Stomach (tissue), 9 donors: ENCODE measurements around the gene FGR. TPM values are rescaled to one million over a fixed set of nuclear protein-coding genes. Genes with fewer than 3 reads are reported as not detected.

Source experiments
- DNase-seq, 2 donors: peaks; one replicate each; pipeline versions ENCODE4 v3.0.0 to v3.0.0-alpha.2; 2013 to 2019
- H3K27ac ChIP-seq, 5 donors: fragments of 200-600 bp in 4 of 5; sonication (generic) in 4 of 5; one replicate each; pipeline ENCODE4 v1.5.1; 2013 to 2019; ENCODE audit warnings: mild to moderate bottlenecking in 1 of 5, moderate library complexity in 1 of 5
- H3K27me3 ChIP-seq, 3 donors: fragments of 200-600 bp; sonication (generic); one replicate each; pipeline ENCODE4 v1.5.1; 2017 to 2019; ENCODE audit warnings: mixed run types in 1 of 3
- H3K36me3 ChIP-seq, 4 donors: fragments of 200-600 bp; sonication (generic); 1 replicate in 3 of 4; 2 replicates in 1 of 4; pipeline ENCODE4 v1.5.1; 2016 to 2019
- H3K4me1 ChIP-seq, 4 donors: fragments of 200-600 bp; sonication (generic); one replicate each; pipeline ENCODE4 v1.5.1; 2016 to 2019
- H3K4me3 ChIP-seq, 4 donors: fragments of 200-600 bp; sonication (generic) in 3 of 4; one replicate each; pipeline ENCODE4 v1.5.1; 2016 to 2019; ENCODE audit warnings: mild to moderate bottlenecking in 1 of 4
- H3K9me3 ChIP-seq, 4 donors: fragments of 200-600 bp; sonication (generic); one replicate each; pipeline ENCODE4 v1.5.1; 2016 to 2019
- EP300 ChIP-seq: sonication (generic); formaldehyde crosslinking; IDR thresholded peaks from one replicate; pipeline ENCODE4 v1.6.1; 2017; ENCODE audit warnings: antibody characterized with exemption
- POLR2A ChIP-seq, 4 donors: fragments of 450-650 bp; IDR thresholded peaks; one replicate each; pipeline ENCODE4 v1.6.1; 2016; ENCODE audit warnings: antibody characterized with exemption in 4 of 4, control low read depth in 2 of 4, mild to moderate bottlenecking in 1 of 4, moderate library complexity in 1 of 4
- POLR2AphosphoS5 ChIP-seq, 3 donors: sonication (generic); formaldehyde crosslinking; IDR thresholded peaks; one replicate each; pipeline ENCODE4 v1.6.1; 2016; ENCODE audit warnings: antibody characterized with exemption in 3 of 3
- WGBS, 5 donors: extraction: QIAGEN DNeasy Blood & Tissue Kit in 3 of 5; methylation state at CpG; one replicate each; pipeline versions ENCODE4 v1.1.5 to v1.1.7; 2013 to 2018; 5-methylcytosine and 5-hydroxymethylcytosine counted together
- intact Hi-C: fragments of 100-400 bp; cut with DNase I; formaldehyde crosslinking; loops from one replicate; pipeline ENCODE4 v1.15.1; 2023; ENCODE audit warnings: low total_unique reads
- polyA plus RNA-seq, 3 donors: library from polyadenylated mRNA; stranded (reverse); fragments of 200-250 nt; gene quantifications; one replicate each; pipeline ENCODE4 v1.2.3, GENCODE V29; 2013
- total RNA-seq, 5 donors: library from RNA; depleted of rRNA; stranded (reverse); fragments of >200 nt; gene quantifications; one replicate each; pipeline versions ENCODE4 v1.1.0 to v1.2.3, GENCODE V29; 2014 to 2016
- TF ChIP-seq, protein P1 (sequence below), 7 experiments: fragments of 450-650 bp in 4 of 7; fragments of 200-600 bp in 3 of 7; sonication (generic) in 3 of 7; IDR thresholded peaks; one replicate each; pipeline ENCODE4 v1.5.1; 2016 to 2019; ENCODE audit warnings: antibody characterized with exemption in 7 of 7, control low read depth in 2 of 7, mild to moderate bottlenecking in 1 of 7
- donor health status: healthy with polysubstance abuse.
- donor health status: Bipolar disorder and iron deficiency.
- donor health status: healthy.

FGR gene
- total and polyA plus RNA-seq, 8 donors, result 3.1 to 9.9 (median 6.8) TPM; not detected in 2

DNA sequence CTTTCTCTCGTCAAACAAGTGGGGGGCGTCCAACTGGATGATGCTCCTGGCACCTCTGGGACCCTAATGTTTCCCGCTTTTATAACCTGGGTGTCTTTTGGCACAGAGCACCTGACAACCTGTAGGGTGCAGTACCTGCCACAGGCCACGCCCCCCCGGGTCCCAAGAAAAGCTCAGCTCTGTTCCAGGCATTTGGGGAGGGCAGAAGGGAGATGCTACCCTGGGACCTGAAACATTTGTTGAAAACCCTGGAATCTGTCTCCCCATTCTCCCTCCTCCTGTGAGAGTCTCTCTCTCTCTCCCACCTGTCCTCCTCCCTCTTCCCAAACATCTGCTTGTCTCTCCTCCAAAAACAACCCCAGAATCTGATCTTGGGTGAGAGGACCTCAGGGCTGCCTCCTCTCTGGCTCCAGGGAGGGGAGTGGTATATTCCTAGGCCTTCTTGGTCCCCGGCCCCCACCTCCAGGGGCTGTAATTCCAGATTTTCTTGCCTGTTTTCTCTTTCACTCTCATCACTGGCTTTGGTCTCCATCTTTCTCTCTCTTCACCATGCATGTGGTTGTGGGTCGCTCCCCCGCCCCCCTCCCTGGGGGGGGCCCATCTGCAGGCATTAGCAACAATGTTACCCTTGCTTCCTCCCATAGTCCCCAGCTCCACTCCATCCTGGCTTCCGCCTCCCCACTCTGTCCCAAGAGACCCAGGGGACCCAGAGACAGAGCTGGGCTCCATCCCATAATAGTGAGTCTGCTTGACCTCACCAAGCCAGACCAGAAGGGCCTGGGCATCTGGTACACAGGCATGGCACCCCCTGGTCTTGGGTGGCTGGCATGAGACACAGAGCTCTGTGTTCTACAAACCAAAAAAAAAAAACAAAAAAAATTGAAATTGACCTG, 35.1 kb downstream of the FGR start:
- peak overlapping the region in 1 of 4 donors; percentile 8 for H3K4me3 ChIP-seq
- peaks cover 72 to 88% (median 81%) of the 10 kb centered on the region in 4 donors for H3K4me1 ChIP-seq

DNA sequence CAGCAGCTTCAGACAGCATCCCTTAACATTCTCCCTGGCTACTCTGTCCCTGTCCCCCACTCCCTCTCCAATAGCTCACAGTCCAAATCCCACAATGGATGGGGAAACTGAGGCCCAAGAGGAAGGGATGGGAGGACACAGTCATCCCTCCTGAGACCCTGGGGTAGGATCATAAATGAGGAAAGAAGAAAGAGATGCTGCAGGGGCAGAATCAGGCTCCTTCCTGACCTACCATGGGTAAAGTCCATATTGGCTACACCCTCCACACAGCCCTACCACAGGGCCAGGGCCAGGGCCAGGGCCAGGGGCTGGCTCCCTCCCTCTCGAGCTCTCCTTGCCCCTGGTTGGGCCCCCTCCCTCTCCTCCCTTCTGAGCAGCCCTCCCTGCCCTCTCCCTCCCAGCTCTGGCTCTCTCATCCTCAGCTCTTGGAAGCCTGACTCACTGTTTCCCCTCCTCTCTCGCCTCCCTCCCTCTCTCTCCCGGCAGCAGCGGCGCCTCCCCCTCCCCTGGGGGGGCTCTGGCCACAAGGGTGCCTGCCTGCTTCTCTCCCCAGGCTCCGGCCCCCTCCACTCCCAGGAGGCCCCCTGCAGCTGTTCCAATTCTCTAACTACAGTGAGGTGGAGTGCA, 36.0 kb downstream of the FGR start:
- DNase-seq, result peak in 1 of 2 donors; percentile 93
- Histone ChIP-seq H3K36me3 (peaks cover 0 to 14% (median 0%) of the 10 kb centered on the region in 4 donors), H3K4me3 (peak overlapping the region in 1 of 4 donors; percentile 8), H3K9me3 (no peaks in the 10 kb centered on the region), H3K27me3 (no peaks in the 10 kb centered on the region), H3K4me1 (peaks cover 78 to 89% (median 84%) of the 10 kb centered on the region in 4 donors), H3K27ac (peak overlapping the region in 4 of 5 donors; percentile 89 to 96 (median 95))
- WGBS, 5 donors, result 7 to 29% (median 21%) methylated on average over 4 to 6 of the region's 6 CpGs
- intact Hi-C loops, result no loop called here
- peak in 1 of 3 donors; percentile 27 for TF ChIP-seq POLR2AphosphoS5 (IDR thresholded peaks at IDR 0.05)
- TF ChIP-seq, protein P1, sequence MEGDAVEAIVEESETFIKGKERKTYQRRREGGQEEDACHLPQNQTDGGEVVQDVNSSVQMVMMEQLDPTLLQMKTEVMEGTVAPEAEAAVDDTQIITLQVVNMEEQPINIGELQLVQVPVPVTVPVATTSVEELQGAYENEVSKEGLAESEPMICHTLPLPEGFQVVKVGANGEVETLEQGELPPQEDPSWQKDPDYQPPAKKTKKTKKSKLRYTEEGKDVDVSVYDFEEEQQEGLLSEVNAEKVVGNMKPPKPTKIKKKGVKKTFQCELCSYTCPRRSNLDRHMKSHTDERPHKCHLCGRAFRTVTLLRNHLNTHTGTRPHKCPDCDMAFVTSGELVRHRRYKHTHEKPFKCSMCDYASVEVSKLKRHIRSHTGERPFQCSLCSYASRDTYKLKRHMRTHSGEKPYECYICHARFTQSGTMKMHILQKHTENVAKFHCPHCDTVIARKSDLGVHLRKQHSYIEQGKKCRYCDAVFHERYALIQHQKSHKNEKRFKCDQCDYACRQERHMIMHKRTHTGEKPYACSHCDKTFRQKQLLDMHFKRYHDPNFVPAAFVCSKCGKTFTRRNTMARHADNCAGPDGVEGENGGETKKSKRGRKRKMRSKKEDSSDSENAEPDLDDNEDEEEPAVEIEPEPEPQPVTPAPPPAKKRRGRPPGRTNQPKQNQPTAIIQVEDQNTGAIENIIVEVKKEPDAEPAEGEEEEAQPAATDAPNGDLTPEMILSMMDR (IDR thresholded peaks at IDR 0.05), result no peak

More for the DNA sequence above, 35.1 kb downstream of the FGR start:
- no peak for DNase-seq
- no peak for TF ChIP-seq POLR2AphosphoS5 (IDR thresholded peaks at IDR 0.05)
- no peak for TF ChIP-seq EP300
- TF ChIP-seq, protein P1 (IDR thresholded peaks at IDR 0.05), result no peak
- no peak for TF ChIP-seq POLR2A (IDR thresholded peaks at IDR 0.05)
- Histone ChIP-seq H3K9me3 (no peaks in the 10 kb centered on the region), H3K27me3 (no peaks in the 10 kb centered on the region), H3K36me3 (peaks cover 0 to 7% (median 0%) of the 10 kb centered on the region in 4 donors), H3K27ac (peak overlapping the region; percentile 15 to 96 (median 94))
- intact Hi-C loops, result loop anchor here (10.0 kb wide), 1 partner anchor 295 kb away; no protein-coding TSS in a partner anchor
- whole genome bisulfite sequencing, 5 donors, result 37 to 56% (median 44%) methylated on average over 9 of the region's 9 CpGs

DNA sequence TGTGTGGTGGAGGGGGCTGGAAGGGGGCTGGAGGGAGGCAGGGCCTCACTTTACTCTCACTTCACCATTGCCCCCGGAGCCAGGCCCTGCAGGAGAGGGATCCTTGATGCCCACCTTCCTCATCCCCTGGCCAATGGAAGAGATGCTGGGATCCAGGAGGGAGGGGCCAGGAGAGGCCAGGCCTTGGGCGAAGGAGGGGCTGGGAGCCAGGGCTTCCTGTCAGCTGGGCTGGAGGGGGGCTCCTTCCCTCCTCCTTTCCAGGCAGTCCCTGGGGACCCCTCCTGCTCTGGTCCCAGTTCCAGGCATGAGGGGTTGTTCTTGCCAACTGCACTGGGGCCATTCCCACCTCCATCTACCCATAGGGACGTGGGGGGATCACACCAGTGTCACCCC, 36.7 kb downstream of the FGR start:
- intact Hi-C loops, result no loop called here
- H3K4me1 ChIP-seq, result peaks cover 85 to 97% (median 90%) of the 10 kb centered on the region in 4 donors
- TF ChIP-seq, protein P1 (IDR thresholded peaks at IDR 0.05), result no peak
- no peak for TF ChIP-seq EP300
- no peak for TF ChIP-seq POLR2AphosphoS5 (IDR thresholded peaks at IDR 0.05)
- TF ChIP-seq POLR2A (IDR thresholded peaks at IDR 0.05), result no peak

DNA sequence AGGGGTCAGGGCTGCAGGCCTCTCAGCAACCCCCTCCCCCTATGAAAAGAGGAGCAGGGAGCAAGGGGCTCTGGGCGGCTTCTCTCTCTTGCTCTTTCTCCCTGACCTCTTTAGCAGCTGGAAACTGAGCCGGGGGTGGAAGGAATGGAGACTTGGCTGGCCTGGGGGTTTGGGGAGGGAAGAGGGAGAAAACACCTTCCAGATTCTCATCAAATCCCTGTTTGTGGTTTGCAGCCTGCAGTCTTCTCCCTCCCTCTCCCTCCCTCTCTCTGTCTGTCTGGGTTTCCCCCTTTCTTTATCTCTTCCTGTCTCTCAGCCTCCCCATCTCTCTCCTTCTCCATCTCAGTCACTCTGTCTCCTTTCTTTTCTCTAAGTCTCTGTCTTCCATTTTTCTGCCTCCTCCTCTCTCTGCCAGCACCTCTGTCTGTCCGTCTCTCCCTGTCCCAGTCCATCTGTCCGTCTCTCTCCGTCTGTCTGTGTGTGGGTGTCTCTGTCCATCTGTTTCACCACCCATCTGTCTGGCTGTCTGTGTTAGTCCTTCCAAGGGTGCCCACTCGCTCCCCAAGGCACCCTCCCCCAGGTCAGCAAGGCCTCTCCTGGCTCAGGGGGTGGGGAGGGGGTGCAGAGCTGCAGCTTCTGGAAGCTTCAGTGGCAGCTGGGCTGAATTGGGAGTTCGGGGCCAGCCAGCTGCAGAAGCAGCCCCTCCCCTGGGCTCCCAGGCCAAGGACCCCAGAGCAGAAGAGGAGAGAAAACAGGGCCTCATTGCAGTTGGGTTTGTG, 37.3 kb downstream of the FGR start:
- no peak for TF ChIP-seq EP300
- TF ChIP-seq POLR2A (IDR thresholded peaks at IDR 0.05), result no peak
- TF ChIP-seq POLR2AphosphoS5 (IDR thresholded peaks at IDR 0.05), result no peak
- TF ChIP-seq, protein P1 (IDR thresholded peaks at IDR 0.05), result no peak
- intact Hi-C loops, result no loop called here
- peaks cover 0 to 16% (median 0%) of the 10 kb centered on the region in 4 donors for H3K36me3 ChIP-seq
- WGBS, 5 donors, result 59 to 83% (median 72%) methylated on average over 7 of the region's 7 CpGs
- peaks cover 90 to 100% (median 95%) of the 10 kb centered on the region in 4 donors for H3K4me1 ChIP-seq
- no peaks in the 10 kb centered on the region for H3K9me3 ChIP-seq
- no peak overlapping the region for H3K4me3 ChIP-seq
- H3K27me3 ChIP-seq, result no peaks in the 10 kb centered on the region
- no peak for DNase-seq
- H3K27ac ChIP-seq, result peak overlapping the region in 4 of 5 donors; percentile 89 to 96 (median 95)

More for the DNA sequence above, 36.7 kb downstream of the FGR start:
- H3K36me3 ChIP-seq, result peaks cover 0 to 15% (median 0%) of the 10 kb centered on the region in 4 donors
- peak overlapping the region in 4 of 5 donors; percentile 89 to 96 (median 95) for H3K27ac ChIP-seq
- WGBS, 5 donors, result 50 to 82% (median 67%) methylated on average over 3 of the region's 3 CpGs
- DNase-seq, result peak in 1 of 2 donors; percentile 76
- H3K27me3 ChIP-seq, result no peaks in the 10 kb centered on the region
- H3K9me3 ChIP-seq, result no peaks in the 10 kb centered on the region
- no peak overlapping the region for H3K4me3 ChIP-seq
